Measurements from ENCODE around the gene YIF1B. TPM values are rescaled to one million over a fixed set of nuclear protein-coding genes. Genes with fewer than 3 reads are reported as not detected.
A peak's percentile ranks its signal among the peaks of the same experiment; 100 is the strongest.

The YIF1B gene
- polyA plus RNA-seq, 1 donor (not counting 4 experiments of a cell fraction or from before 2014, with no cell fraction given), result 38.1 TPM

DNA sequence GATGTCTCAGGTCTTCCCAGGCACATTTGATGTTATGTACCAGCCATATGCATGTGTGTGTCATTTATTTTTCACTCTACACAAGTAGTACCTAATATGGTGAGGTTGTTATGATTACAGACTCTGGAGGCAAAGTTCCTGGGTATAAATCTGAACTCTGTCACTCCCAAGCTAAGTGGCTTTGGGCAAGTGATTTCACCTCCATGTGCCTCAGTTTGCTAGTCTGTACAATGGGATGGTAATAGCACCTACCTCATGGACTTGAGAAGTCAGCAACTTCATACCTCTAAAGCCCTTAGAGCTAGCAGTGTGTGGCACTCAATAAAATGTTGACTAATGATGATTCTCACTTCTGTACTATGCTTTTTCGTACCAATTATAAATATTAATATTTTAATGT lies 16.0 kb upstream of the YIF1B start:
- no peak for DNase-seq (ENCODE audit: low read depth, low spot score)
- TF ChIP-seq EZH2 (IDR thresholded peaks at IDR 0.05; ENCODE audit: low read length), result no peak
- no peaks in the 10 kb centered on the region for H3K27me3 ChIP-seq (ENCODE audit: control insufficient read depth, extremely low read depth, insufficient read depth, low read length)
- H3K4me3 ChIP-seq (ENCODE audit: control insufficient read depth in 2 of 3, extremely low read depth in 1 of 3, insufficient read depth in 2 of 3, low read depth in 1 of 3, low read length in 3 of 3), result no peak overlapping the region
- H3K4me1 ChIP-seq (ENCODE audit: control insufficient read depth, extremely low read depth, insufficient read depth, low read length), result no peaks in the 10 kb centered on the region
- dilution Hi-C loops (cut with MboI; ENCODE audit: extremely low pct_ligation_motif_present, low sequenced_read_pairs), result no loop called here
- H3K36me3 ChIP-seq (ENCODE audit: control insufficient read depth in 2 of 2, extremely low read depth in 1 of 2, insufficient read depth in 2 of 2, low read length in 2 of 2), result peaks cover 24 to 34% of the 10 kb centered on the region in 2 experiments
- H3K79me2 ChIP-seq (ENCODE audit: control insufficient read depth, insufficient read depth, low read length), result no peaks in the 10 kb centered on the region
- H4K20me1 ChIP-seq (ENCODE audit: control insufficient read depth, extremely low read depth, insufficient read depth, low read length), result no peaks in the 10 kb centered on the region
- H2AFZ ChIP-seq (ENCODE audit: control insufficient read depth, low read length), result no peak overlapping the region
- no peak overlapping the region for H3K4me2 ChIP-seq (ENCODE audit: control insufficient read depth, extremely low read depth, insufficient read depth, low read depth, low read length)
- H3K9me1 ChIP-seq (ENCODE audit: control insufficient read depth, extremely low read depth, insufficient read depth, low read length), result no peaks in the 10 kb centered on the region
- no peak overlapping the region for H3K9ac ChIP-seq (ENCODE audit: control insufficient read depth, extremely low read depth, insufficient read depth, low read length)
- no peaks in the 10 kb centered on the region for H3K9me3 ChIP-seq (ENCODE audit: control insufficient read depth, low read depth, low read length)
- peak; percentile 67 for FAIRE-seq
- H3K27ac ChIP-seq (ENCODE audit: control insufficient read depth, insufficient read depth, low read length), result no peak overlapping the region

DNA sequence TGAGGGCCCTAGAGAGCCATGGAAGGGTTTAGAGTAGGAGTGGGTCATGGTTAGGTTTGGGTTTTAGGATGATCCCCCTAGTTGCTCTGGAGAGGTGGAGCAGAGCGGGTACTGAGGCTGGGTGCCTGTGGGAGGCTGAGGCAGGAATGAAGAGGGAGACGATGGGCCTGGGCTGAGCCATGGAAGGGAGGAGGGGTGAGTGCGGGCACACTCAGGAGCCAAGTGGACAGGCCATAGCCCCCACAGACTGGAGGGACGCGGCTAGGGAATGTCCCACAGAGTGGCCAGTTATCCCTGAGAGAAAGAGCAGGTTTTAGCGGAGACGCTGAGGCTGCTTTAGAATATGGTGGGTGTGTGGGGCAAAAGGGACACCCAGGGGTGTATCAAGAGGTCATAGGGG lies 13.9 kb upstream of the YIF1B start:
- no peak for FAIRE-seq
- no peaks in the 10 kb centered on the region for H3K9me3 ChIP-seq (ENCODE audit: control insufficient read depth, low read depth, low read length)
- no peak overlapping the region for H2AFZ ChIP-seq (ENCODE audit: control insufficient read depth, low read length)
- peaks cover 9% of the 10 kb centered on the region for H3K79me2 ChIP-seq (ENCODE audit: control insufficient read depth, insufficient read depth, low read length)
- H3K4me3 ChIP-seq (ENCODE audit: control insufficient read depth in 2 of 3, extremely low read depth in 1 of 3, insufficient read depth in 2 of 3, low read depth in 1 of 3, low read length in 3 of 3), result no peak overlapping the region
- H3K4me1 ChIP-seq (ENCODE audit: control insufficient read depth, extremely low read depth, insufficient read depth, low read length), result no peaks in the 10 kb centered on the region
- peaks cover 2% of the 10 kb centered on the region for H4K20me1 ChIP-seq (ENCODE audit: control insufficient read depth, extremely low read depth, insufficient read depth, low read length)
- H3K4me2 ChIP-seq (ENCODE audit: control insufficient read depth, extremely low read depth, insufficient read depth, low read depth, low read length), result no peak overlapping the region
- H3K9me1 ChIP-seq (ENCODE audit: control insufficient read depth, extremely low read depth, insufficient read depth, low read length), result no peaks in the 10 kb centered on the region
- H3K9ac ChIP-seq (ENCODE audit: control insufficient read depth, extremely low read depth, insufficient read depth, low read length), result no peak overlapping the region
- TF ChIP-seq, protein P1, sequence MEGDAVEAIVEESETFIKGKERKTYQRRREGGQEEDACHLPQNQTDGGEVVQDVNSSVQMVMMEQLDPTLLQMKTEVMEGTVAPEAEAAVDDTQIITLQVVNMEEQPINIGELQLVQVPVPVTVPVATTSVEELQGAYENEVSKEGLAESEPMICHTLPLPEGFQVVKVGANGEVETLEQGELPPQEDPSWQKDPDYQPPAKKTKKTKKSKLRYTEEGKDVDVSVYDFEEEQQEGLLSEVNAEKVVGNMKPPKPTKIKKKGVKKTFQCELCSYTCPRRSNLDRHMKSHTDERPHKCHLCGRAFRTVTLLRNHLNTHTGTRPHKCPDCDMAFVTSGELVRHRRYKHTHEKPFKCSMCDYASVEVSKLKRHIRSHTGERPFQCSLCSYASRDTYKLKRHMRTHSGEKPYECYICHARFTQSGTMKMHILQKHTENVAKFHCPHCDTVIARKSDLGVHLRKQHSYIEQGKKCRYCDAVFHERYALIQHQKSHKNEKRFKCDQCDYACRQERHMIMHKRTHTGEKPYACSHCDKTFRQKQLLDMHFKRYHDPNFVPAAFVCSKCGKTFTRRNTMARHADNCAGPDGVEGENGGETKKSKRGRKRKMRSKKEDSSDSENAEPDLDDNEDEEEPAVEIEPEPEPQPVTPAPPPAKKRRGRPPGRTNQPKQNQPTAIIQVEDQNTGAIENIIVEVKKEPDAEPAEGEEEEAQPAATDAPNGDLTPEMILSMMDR (optimal IDR thresholded peaks at IDR 0.05 in 1 of 3, IDR thresholded peaks at IDR 0.05 in 1 of 3, conservative IDR thresholded peaks at IDR 0.05 in 1 of 3; ENCODE audit: extremely low read depth in 1 of 3, insufficient read depth in 2 of 3, low read length in 3 of 3), result no peak
- H3K27ac ChIP-seq (ENCODE audit: control insufficient read depth, insufficient read depth, low read length), result no peak overlapping the region
- DNase-seq (ENCODE audit: low read depth, low spot score), result no peak
- H3K36me3 ChIP-seq (ENCODE audit: control insufficient read depth in 2 of 2, extremely low read depth in 1 of 2, insufficient read depth in 2 of 2, low read length in 2 of 2), result peaks cover 37 to 40% of the 10 kb centered on the region in 2 experiments
- dilution Hi-C loops (cut with MboI; ENCODE audit: extremely low pct_ligation_motif_present, low sequenced_read_pairs), result no loop called here
- no peaks in the 10 kb centered on the region for H3K27me3 ChIP-seq (ENCODE audit: control insufficient read depth, extremely low read depth, insufficient read depth, low read length)

DNA sequence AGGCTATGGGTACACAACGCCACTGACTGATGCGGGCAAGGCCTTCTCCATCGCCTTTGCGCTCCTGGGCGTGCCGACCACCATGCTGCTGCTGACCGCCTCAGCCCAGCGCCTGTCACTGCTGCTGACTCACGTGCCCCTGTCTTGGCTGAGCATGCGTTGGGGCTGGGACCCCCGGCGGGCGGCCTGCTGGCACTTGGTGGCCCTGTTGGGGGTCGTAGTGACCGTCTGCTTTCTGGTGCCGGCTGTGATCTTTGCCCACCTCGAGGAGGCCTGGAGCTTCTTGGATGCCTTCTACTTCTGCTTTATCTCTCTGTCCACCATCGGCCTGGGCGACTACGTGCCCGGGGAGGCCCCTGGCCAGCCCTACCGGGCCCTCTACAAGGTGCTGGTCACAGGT lies 10.8 kb upstream of the YIF1B start:
- Histone ChIP-seq H3K27ac (ENCODE audit: control insufficient read depth, insufficient read depth, low read length) (no peak overlapping the region), H3K27me3 (ENCODE audit: control insufficient read depth, extremely low read depth, insufficient read depth, low read length) (no peaks in the 10 kb centered on the region), H4K20me1 (ENCODE audit: control insufficient read depth, extremely low read depth, insufficient read depth, low read length) (peaks cover 5% of the 10 kb centered on the region), H3K36me3 (ENCODE audit: control insufficient read depth in 2 of 2, extremely low read depth in 1 of 2, insufficient read depth in 2 of 2, low read length in 2 of 2) (peaks cover 39 to 45% of the 10 kb centered on the region in 2 experiments), H3K4me1 (ENCODE audit: control insufficient read depth, extremely low read depth, insufficient read depth, low read length) (peaks cover 20% of the 10 kb centered on the region), H3K79me2 (ENCODE audit: control insufficient read depth, insufficient read depth, low read length) (peaks cover 32% of the 10 kb centered on the region), H3K4me2 (ENCODE audit: control insufficient read depth, extremely low read depth, insufficient read depth, low read depth, low read length) (no peak overlapping the region), H3K9me3 (ENCODE audit: control insufficient read depth, low read depth, low read length) (no peaks in the 10 kb centered on the region), H3K4me3 (ENCODE audit: control insufficient read depth in 2 of 3, extremely low read depth in 1 of 3, insufficient read depth in 2 of 3, low read depth in 1 of 3, low read length in 3 of 3) (no peak overlapping the region), H2AFZ (ENCODE audit: control insufficient read depth, low read length) (no peak overlapping the region), H3K9me1 (ENCODE audit: control insufficient read depth, extremely low read depth, insufficient read depth, low read length) (no peaks in the 10 kb centered on the region), H3K9ac (ENCODE audit: control insufficient read depth, extremely low read depth, insufficient read depth, low read length) (no peak overlapping the region)
- TF ChIP-seq, protein P1 (optimal IDR thresholded peaks at IDR 0.05 in 1 of 3, IDR thresholded peaks at IDR 0.05 in 1 of 3, conservative IDR thresholded peaks at IDR 0.05 in 1 of 3; ENCODE audit: extremely low read depth in 1 of 3, insufficient read depth in 2 of 3, low read length in 3 of 3), result no peak
- TF ChIP-seq EZH2 (IDR thresholded peaks at IDR 0.05; ENCODE audit: low read length), result no peak
- FAIRE-seq, result no peak
- DNase-seq (ENCODE audit: low read depth, low spot score), result no peak
- dilution Hi-C loops (cut with MboI; ENCODE audit: extremely low pct_ligation_motif_present, low sequenced_read_pairs), result no loop called here
